Uterus (tissue), 2 donors: ENCODE data around the gene SCGB2A2.

Source experiments
- POLR2A ChIP-seq, 2 donors: fragments of 450-650 bp; IDR thresholded peaks; one replicate each; pipeline ENCODE4 v1.6.1; 2016; ENCODE audit warnings: antibody characterized with exemption in 2 of 2, mild to moderate bottlenecking in 1 of 2, moderate library complexity in 1 of 2
- TF ChIP-seq, protein P1 (sequence below), 4 experiments: fragments of 200-600 bp in 2 of 4; fragments of 450-650 bp in 2 of 4; sonication (generic) in 2 of 4; IDR thresholded peaks; one replicate each; pipeline ENCODE4 v1.5.1; 2016 to 2019; ENCODE audit warnings: antibody characterized with exemption in 4 of 4, mild to moderate bottlenecking in 2 of 4, moderate library complexity in 1 of 4

DNA sequence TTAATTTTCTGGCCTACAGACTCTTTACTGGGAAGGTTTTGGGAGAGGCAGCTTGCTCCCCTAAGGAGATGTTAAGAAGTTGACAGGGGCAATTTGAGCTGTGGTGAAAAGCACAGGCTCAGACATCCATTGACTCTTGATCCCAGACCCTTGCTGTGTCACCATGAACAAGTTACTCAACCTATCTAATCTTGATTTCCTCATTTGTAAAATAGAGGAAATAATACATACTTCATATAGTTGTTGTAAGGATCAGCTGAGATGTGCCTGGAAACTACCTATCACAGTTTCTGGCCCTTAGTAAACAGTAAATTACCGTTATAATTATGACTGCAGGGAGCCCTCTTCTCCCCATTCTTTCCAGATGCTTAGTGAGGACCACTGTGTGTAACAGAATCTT is 45.5 kb downstream of the SCGB2A2 start:
- no peak for TF ChIP-seq POLR2A (IDR thresholded peaks at IDR 0.05)
- TF ChIP-seq, protein P1, sequence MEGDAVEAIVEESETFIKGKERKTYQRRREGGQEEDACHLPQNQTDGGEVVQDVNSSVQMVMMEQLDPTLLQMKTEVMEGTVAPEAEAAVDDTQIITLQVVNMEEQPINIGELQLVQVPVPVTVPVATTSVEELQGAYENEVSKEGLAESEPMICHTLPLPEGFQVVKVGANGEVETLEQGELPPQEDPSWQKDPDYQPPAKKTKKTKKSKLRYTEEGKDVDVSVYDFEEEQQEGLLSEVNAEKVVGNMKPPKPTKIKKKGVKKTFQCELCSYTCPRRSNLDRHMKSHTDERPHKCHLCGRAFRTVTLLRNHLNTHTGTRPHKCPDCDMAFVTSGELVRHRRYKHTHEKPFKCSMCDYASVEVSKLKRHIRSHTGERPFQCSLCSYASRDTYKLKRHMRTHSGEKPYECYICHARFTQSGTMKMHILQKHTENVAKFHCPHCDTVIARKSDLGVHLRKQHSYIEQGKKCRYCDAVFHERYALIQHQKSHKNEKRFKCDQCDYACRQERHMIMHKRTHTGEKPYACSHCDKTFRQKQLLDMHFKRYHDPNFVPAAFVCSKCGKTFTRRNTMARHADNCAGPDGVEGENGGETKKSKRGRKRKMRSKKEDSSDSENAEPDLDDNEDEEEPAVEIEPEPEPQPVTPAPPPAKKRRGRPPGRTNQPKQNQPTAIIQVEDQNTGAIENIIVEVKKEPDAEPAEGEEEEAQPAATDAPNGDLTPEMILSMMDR (IDR thresholded peaks at IDR 0.05), result no peak
